HTERT RPE-1 (cell line): ENCODE measurements around the gene ELMOD3.
"Not testable (repeated sequence)": the region's sequence is repeated elsewhere in the genome, so short reads cannot be mapped to it uniquely, and the experiment has no call there.

Experiments
- in situ Hi-C: fragments of 300-500 bp; cut with MboI; formaldehyde crosslinking; loops from 4 replicates; pipeline ENCODE4 v1.14.3; 2020; ENCODE audit warnings: low sequenced_read_pairs

ELMOD3 gene

GRCh38 chr2:85439569-85439968 lies 85.0 kb downstream of the ELMOD3 start:
- in situ Hi-C loops: not testable (repeated sequence)

GRCh38 chr2:85439986-85440385 lies 85.4 kb downstream of the ELMOD3 start:
- in situ Hi-C loops: no loop called here

GRCh38 chr2:85440729-85441128 lies 86.2 kb downstream of the ELMOD3 start:
- in situ Hi-C loops: no loop called here
